RWPE1 (cell line): ENCODE measurements around the gene ALDH1A2.

Experiments
- CTCF ChIA-PET: fragments of 350-600 bp; sonication (Branson Sonifier 250); formaldehyde crosslinking; extraction: SDS; loops from one replicate; lab custom pipeline; 2021; lab: Yijun Ruan, JAX
- POLR2A ChIA-PET: fragments of 400-600 bp; formaldehyde crosslinking; extraction: SDS; loops from one replicate; lab custom pipeline; 2020; ENCODE audit warnings: antibody characterized with exemption; ENCODE audit not compliant: low non-redundant PET; lab: Yijun Ruan, JAX
- DNase-seq: peaks from one replicate; pipeline ENCODE4 v3.0.0; 2012; ENCODE audit warnings: low spot score
- H3K27ac ChIP-seq: fragments of 450-650 bp; 2 replicates; pipeline ENCODE4 v1.5.1; 2017
- TF ChIP-seq, protein P1 (sequence below): fragments of 450-650 bp; conservative IDR thresholded peaks from 2 replicates; pipeline ENCODE4 v1.5.1; 2017; ENCODE audit warnings: low read depth, mild to moderate bottlenecking

The ALDH1A2 gene

DNA sequence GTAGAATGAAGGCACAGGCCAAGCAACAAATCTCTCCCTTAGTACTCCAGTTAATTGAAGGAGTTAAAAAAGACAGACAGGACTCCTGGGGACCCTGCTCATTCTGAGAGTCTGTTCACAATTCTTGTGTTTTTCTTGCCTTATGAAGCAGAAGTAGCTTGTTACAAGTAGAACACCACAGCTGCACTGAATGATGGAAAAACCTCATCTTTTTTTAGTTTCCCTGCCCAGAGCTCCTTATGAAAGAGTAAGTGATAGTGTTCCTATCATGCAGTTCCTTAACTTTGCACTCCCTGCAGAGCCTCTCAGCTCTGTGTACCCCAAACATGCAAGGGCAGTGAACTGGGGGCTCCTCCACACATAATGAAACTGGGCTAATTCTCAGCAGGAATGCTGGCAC lies 95.5 kb downstream of the ALDH1A2 start:
- TF ChIP-seq, protein P1, sequence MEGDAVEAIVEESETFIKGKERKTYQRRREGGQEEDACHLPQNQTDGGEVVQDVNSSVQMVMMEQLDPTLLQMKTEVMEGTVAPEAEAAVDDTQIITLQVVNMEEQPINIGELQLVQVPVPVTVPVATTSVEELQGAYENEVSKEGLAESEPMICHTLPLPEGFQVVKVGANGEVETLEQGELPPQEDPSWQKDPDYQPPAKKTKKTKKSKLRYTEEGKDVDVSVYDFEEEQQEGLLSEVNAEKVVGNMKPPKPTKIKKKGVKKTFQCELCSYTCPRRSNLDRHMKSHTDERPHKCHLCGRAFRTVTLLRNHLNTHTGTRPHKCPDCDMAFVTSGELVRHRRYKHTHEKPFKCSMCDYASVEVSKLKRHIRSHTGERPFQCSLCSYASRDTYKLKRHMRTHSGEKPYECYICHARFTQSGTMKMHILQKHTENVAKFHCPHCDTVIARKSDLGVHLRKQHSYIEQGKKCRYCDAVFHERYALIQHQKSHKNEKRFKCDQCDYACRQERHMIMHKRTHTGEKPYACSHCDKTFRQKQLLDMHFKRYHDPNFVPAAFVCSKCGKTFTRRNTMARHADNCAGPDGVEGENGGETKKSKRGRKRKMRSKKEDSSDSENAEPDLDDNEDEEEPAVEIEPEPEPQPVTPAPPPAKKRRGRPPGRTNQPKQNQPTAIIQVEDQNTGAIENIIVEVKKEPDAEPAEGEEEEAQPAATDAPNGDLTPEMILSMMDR, result no peak
- H3K27ac ChIP-seq, result no peak overlapping the region
- no peak for DNase-seq
- POLR2A ChIA-PET, result no interaction called here
- CTCF ChIA-PET, result interaction anchor here (0.7 to 2.8 kb wide), 6 partner anchors 22 to 101 kb away, joined by 4 to 38 read pairs (median 5); partner anchors contain the start of gene ALDH1A2

DNA sequence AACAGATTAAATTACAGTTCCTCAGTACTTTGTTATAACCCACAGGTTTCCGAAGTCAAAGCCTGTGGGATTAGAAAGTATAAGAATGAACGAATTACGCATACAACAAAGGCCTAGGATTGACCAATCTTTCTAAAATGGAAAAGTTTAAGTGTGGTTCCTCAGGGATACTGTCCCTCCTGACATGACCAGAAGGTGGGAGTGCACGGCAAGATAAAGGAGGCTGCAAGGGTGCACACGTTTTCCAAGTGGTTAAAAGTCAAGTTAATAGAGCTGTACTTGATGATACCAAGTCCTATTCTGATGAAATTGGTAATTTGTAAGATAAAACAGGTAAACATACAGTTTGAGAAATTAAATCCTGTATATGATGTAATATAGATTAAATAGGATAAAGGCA lies 96.2 kb downstream of the ALDH1A2 start:
- ChIA-PET POLR2A (no interaction called here), CTCF (interaction anchor here (0.7 to 2.8 kb wide), 7 partner anchors 23 to 102 kb away, joined by 4 to 38 read pairs (median 6); partner anchors contain the start of gene ALDH1A2)
- peak; percentile 57 for DNase-seq
- no peak overlapping the region for H3K27ac ChIP-seq
- TF ChIP-seq, protein P1, result peak; percentile 49

DNA sequence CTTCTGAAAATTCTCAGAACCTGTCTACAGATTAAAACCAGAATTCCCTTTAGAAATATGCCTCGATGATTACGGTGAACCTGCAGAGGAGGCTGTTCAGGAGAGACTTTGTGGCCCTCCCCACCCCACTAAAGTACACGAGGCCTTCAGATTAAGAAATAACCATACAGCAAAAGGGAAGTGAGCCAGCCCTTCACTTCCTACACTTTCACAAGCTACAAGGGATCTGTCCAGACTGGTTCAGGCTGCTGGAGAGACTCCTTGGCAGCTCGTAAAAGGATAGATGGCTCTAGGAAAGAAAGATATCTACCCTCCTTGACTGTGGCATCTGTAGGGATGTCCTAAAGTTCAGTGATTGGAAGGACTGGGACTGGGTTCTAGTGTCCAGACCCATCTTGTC lies 102.6 kb downstream of the ALDH1A2 start:
- ChIA-PET CTCF (interaction anchor here (0.5 to 1.6 kb wide), 3 partner anchors 54 to 104 kb away, joined by 3 to 6 read pairs (median 3); partner anchors contain the start of gene ALDH1A2), POLR2A (no interaction called here)
- TF ChIP-seq, protein P1, result no peak
- H3K27ac ChIP-seq, result no peak overlapping the region
- peak; percentile 31 for DNase-seq

DNA sequence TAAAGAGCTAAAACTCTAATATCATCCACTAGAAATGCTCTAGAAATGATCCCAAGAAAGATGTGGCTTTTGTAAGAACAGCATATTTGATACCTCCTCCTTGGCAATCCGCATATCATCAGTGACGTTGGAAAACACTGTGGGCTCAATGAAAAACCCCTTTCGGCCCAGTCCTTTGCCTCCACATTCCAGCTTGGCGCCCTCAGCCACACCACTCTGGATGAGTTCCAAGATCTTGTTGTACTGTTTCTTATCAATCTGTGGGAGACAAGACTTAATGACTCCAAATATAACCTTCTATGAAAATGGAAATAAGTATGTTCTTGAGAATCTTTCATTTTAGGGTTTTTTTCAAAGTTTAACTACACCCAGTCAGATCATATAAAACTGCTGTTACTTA lies 103.6 kb downstream of the ALDH1A2 start:
- TF ChIP-seq, protein P1, result no peak
- ChIA-PET POLR2A (no interaction called here), CTCF (interaction anchor here (1.6 kb wide), 1 partner anchor 105 kb away, joined by 6 read pairs; no protein-coding TSS in a partner anchor)
- H3K27ac ChIP-seq, result no peak overlapping the region
- no peak for DNase-seq

DNA sequence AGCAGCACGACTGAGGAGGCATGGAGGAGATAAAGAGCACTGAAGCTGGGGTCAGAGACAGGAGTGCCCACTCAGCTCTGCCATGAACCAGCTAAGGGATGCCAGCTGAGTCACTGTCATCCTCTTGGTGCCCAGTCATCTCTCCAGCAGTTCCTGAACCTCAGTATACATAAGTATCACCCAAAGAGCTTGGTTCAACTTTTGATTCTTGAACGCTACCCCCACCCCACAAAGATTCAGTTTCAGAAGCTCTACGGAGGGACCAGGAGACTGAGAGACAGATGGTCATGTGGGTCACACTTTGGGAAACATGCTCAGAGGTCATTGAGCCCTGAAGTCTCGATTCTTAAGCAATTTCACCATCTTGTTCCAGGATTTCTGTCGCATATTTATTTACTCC lies 108.4 kb downstream of the ALDH1A2 start:
- TF ChIP-seq, protein P1, result no peak
- no peak for DNase-seq
- POLR2A ChIA-PET, result no interaction called here
- CTCF ChIA-PET, result interaction anchor here (0.6 kb wide), 1 partner anchor 49 kb away, joined by 4 read pairs; no protein-coding TSS in a partner anchor
- no peak overlapping the region for H3K27ac ChIP-seq

DNA sequence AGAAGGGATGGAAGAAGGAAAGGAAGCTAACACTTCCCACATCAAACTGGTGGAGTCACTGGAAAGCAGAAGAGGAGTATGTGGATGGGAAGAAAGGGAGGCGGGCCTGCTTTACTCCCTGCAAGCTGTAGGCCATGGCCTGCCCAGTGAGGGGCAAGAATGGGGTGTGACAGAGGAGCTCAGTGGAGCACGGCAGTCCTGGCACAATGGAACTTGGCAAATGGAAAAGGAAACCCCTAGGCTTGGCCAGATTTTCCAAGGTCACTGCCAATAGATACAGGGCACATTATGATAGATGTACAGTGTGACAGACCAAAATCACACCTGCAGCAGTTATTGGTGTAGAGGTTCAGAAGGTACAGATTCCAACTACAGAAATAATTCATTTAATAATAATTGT lies 111.6 kb downstream of the ALDH1A2 start:
- TF ChIP-seq, protein P1, result no peak
- no peak for DNase-seq
- no peak overlapping the region for H3K27ac ChIP-seq
- CTCF ChIA-PET, result interaction anchor here (0.5 kb wide), 1 partner anchor 103 kb away, joined by 3 read pairs; no protein-coding TSS in a partner anchor
- POLR2A ChIA-PET, result no interaction called here
